ENCODE measurements around the gene GNAI3.

GNAI3 gene

GRCh38 chr1:109640285-109640865 is 92.0 kb downstream of the GNAI3 start:
- in situ Hi-C loops (cut with MboI; ENCODE audit: low sequenced_read_pairs, unreplicated experiment), result loop anchor here (5.0 kb wide), 2 partner anchors 132 to 342 kb away; partner anchors contain the start of gene AHCYL1
- peak; percentile 92 for TF ChIP-seq CTCF (IDR thresholded peaks at IDR 0.05; ENCODE audit: borderline replicate concordance, control extremely low read depth, extremely low read depth, insufficient read depth, missing control alignments)
- peak; percentile 77 for DNase-seq (ENCODE audit: low spot score)

GRCh38 chr1:109641078-109641740 is 92.8 kb downstream of the GNAI3 start:
- in situ Hi-C loops (cut with MboI; ENCODE audit: low sequenced_read_pairs, unreplicated experiment), result loop anchor here (5.0 kb wide), 2 partner anchors 131 to 341 kb away; partner anchors contain the start of gene AHCYL1
- peak; percentile 4 for DNase-seq (ENCODE audit: low spot score)
- TF ChIP-seq CTCF (IDR thresholded peaks at IDR 0.05; ENCODE audit: borderline replicate concordance, control extremely low read depth, extremely low read depth, insufficient read depth, missing control alignments), result no peak

DNA sequence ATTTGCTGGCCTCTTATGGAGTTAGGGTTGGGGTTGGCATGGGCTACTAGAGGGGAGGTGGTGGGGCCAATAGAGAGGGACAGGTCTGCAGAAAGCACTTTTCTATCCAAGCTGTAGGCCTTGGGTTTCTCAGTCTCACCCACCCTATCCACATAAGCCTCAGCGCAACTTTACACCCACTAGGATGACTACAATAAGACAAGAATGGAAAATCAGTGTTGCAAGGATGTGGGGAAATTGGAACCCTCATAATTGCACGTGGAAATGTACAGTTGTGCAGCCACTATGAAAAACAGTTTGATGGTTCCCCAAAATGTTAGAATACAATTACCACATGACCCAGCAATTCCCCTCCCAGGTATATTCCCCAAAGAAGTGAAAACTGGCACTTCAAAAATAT is 93.4 kb downstream of the GNAI3 start:
- in situ Hi-C loops (cut with MboI; ENCODE audit: low sequenced_read_pairs, unreplicated experiment), result loop anchor here (5.0 kb wide), 2 partner anchors 130 to 340 kb away; partner anchors contain the start of gene AHCYL1
- no peak for TF ChIP-seq CTCF (IDR thresholded peaks at IDR 0.05; ENCODE audit: borderline replicate concordance, control extremely low read depth, extremely low read depth, insufficient read depth, missing control alignments)
- DNase-seq (ENCODE audit: low spot score), result no peak

GRCh38 chr1:109642626-109643025 is 94.2 kb downstream of the GNAI3 start:
- no peak for TF ChIP-seq CTCF (IDR thresholded peaks at IDR 0.05; ENCODE audit: borderline replicate concordance, control extremely low read depth, extremely low read depth, insufficient read depth, missing control alignments)
- in situ Hi-C loops (cut with MboI; ENCODE audit: low sequenced_read_pairs, unreplicated experiment), result loop anchor here (5.0 kb wide), 2 partner anchors 130 to 340 kb away; partner anchors contain the start of gene AHCYL1
- DNase-seq (ENCODE audit: low spot score), result no peak

DNA sequence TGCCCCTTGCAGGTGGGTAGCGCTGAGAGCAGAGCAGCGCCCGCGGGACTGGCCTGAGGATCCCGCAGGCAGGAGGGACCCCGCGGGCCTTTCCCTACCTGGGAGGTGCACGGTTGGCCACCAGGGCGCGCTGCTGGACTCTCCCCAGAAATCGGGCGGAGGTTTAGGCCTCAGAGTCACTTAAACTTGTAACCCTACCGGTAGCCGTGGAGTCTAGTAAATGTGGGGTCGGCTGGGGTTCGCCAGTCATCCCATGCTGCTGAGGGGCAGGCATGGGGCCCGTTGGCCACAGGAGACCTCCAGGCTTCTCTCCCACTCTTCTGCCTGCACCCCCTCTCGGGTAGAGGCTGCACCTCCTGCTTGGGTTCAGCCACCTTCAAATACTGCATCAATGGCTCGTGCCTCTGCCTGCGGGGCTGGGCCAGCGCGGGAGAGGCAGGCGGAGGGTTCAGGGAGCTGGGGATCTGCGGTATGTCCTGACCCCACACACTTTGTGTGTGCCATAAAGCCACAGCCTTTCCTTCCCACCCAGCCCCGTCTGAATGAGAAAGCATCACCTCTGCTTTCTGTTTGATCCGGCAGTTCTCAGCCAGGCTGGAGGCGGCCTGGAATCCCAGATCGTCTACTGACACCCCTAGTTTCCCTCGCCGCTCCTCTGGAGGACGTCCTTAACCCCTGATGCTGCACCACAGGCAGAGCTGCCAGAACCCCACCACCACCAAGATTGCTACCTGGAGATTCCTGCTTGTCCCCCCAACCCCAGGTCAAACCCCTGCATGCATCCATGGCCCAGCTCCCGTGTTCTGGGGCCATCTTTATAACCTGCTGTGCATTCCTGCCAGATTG is 95.2 kb downstream of the GNAI3 start:
- DNase-seq (ENCODE audit: low spot score), result peak; percentile 90
- peak; percentile 90 for TF ChIP-seq CTCF (IDR thresholded peaks at IDR 0.05; ENCODE audit: borderline replicate concordance, control extremely low read depth, extremely low read depth, insufficient read depth, missing control alignments)
- in situ Hi-C loops (cut with MboI; ENCODE audit: low sequenced_read_pairs, unreplicated experiment), result loop anchor here (5.0 kb wide), 2 partner anchors 129 to 339 kb away; partner anchors contain the start of gene AHCYL1

- no peak for DNase-seq (ENCODE audit: low spot score)
- no peak for TF ChIP-seq CTCF (IDR thresholded peaks at IDR 0.05; ENCODE audit: borderline replicate concordance, control extremely low read depth, extremely low read depth, insufficient read depth, missing control alignments)
- in situ Hi-C loops (cut with MboI; ENCODE audit: low sequenced_read_pairs, unreplicated experiment), result loop anchor here (5.0 kb wide), 2 partner anchors 128 to 338 kb away; partner anchors contain the start of gene AHCYL1
Measured at GRCh38 chr1:109644670-109645069, 96.3 kb downstream of the GNAI3 start.
